PC-9 (cell line): ENCODE data around the gene TBC1D22A.

Source experiments
- EZH2 ChIP-seq: fragments of 200-600 bp; sonication (generic); IDR thresholded peaks from 2 replicates; pipeline ENCODE4 v1.8.0; 2017; ENCODE audit warnings: antibody characterized with exemption, low read depth
- TF ChIP-seq, protein P1 (sequence below): fragments of 200-600 bp; sonication (generic); conservative IDR thresholded peaks from 2 replicates; pipeline ENCODE4 v1.6.1; 2017; ENCODE audit warnings: mixed run types, antibody characterized with exemption, mild to moderate bottlenecking, moderate library complexity

DNA sequence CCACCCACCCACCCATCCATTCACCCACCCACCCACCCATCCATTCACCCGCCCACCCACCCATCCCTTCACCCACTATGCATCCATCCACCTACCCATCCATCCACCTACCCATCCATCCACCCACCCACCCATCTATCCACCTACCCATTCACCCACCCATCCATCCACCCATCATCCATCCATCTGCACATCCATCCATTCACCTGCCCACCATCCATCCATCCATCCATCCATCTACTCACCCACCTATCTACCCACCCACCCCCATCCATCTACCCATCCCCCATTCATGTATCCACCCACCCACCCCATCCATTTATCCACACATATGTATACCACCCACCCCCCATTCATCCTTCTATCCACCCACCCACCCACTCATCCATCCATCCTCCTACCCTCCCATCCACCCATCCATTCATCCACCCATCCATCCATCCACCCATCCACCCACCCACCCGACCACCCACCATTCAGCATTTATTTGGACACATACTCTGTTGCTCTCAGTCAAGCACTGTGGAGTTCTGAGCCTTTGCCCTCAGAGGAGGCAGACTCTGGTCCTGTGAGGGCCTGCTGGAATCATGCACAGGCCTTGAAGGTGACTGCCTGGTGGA is 380.1 kb downstream of the TBC1D22A start:
- no peak for TF ChIP-seq EZH2
- TF ChIP-seq, protein P1, sequence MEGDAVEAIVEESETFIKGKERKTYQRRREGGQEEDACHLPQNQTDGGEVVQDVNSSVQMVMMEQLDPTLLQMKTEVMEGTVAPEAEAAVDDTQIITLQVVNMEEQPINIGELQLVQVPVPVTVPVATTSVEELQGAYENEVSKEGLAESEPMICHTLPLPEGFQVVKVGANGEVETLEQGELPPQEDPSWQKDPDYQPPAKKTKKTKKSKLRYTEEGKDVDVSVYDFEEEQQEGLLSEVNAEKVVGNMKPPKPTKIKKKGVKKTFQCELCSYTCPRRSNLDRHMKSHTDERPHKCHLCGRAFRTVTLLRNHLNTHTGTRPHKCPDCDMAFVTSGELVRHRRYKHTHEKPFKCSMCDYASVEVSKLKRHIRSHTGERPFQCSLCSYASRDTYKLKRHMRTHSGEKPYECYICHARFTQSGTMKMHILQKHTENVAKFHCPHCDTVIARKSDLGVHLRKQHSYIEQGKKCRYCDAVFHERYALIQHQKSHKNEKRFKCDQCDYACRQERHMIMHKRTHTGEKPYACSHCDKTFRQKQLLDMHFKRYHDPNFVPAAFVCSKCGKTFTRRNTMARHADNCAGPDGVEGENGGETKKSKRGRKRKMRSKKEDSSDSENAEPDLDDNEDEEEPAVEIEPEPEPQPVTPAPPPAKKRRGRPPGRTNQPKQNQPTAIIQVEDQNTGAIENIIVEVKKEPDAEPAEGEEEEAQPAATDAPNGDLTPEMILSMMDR: no peak
